Renal cortex interstitium (tissue), 11 donors: Measurements from ENCODE around the gene GPC3. TPM values are rescaled to one million over a fixed set of nuclear protein-coding genes. Genes with fewer than 3 reads are reported as not detected.

Experiments used
- DNase-seq, 11 donors: peaks; one replicate each; pipeline ENCODE4 v3.0.0-alpha.2; 2013; ENCODE audit warnings: low read depth in 9 of 11, low spot score in 4 of 11; ENCODE audit errors: extremely low read depth in 1 of 11
- polyA plus RNA-seq, 3 donors: library from polyadenylated mRNA; unstranded; fragments of 120-200 nt; gene quantifications; one replicate each; pipeline ENCODE4 v1.2.1, GENCODE V29; 2013; ENCODE audit not compliant: insufficient read length in 3 of 3

Gene GPC3
- polyA plus RNA-seq, 3 donors: 1,038 to 1,396 (median 1,308) TPM

DNA sequence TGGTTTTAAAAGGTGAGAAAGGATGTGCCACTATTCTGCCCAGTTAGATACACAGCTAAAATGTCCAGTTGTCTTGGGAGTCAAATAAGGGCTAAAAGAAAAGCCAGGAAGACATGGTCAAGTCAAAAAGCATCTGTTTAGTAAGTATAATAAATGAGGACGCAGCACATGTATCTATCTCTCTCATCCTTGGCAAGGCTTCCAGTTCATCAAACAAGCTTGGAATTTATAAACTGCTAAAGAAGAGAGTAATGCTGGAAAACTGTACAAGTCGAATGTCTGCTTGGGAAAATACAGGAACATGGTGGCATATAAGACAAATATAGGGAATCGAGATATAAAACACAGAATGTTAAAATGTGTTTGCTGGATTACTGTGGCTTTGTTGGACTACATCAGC is 106.7 kb downstream of the GPC3 start:
- DNase-seq: no peak

DNA sequence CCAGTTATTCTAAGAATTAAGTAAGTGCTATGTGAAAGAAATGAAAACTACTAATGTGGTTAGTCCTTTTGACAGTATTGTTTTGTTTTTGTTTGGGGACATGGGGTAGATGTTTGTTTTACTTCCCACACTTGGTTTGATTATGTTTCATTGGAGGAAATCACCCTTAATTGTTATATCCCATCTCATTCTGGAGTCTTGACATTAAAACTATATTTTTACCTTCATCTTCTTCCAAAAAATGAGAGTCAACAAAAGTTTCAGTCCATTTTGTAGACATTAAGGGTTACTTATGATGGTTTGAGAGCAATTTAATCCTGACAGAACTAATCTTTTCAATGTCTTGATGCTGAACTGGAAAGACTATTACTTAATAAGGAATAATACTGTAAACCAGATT is 108.7 kb downstream of the GPC3 start:
- DNase-seq: no peak

DNA sequence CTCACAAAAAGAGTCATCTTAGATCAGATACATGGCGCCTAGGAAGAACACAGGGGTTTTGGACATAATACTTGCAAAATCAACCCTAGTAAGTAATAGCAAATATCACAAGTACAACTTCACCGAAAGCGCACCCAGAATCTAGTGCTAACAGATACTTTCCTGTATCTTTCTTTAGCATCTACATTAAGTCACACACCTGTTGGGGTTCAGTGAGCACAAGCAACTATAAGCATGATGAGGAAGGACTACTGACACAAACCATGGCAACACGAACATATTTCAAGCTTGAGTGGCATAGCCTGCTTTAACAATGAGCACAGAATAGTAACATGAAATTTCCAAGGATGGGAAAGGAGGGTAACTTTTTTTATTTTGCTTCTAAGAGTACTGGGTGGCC is 116.1 kb downstream of the GPC3 start:
- no peak for DNase-seq

DNA sequence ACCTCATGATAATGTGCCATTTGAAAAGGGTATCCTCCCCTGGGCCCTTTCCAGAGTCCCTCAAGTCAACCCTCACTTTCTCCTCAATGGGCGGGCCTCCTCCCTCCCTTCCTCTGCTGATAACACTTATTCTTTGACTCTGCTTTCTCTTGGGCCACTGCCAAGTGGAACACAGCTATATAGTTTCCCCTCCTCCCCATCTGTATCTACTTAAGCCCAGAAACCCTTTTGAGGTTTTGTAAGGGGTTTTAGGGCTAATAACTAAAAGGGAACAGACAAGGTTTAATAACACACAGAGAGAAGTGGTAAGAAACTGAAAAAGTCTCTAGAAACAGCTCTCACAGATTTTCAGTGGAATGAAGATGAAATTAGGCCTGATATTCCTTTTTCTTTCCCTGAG is 116.7 kb downstream of the GPC3 start:
- DNase-seq: no peak

DNA sequence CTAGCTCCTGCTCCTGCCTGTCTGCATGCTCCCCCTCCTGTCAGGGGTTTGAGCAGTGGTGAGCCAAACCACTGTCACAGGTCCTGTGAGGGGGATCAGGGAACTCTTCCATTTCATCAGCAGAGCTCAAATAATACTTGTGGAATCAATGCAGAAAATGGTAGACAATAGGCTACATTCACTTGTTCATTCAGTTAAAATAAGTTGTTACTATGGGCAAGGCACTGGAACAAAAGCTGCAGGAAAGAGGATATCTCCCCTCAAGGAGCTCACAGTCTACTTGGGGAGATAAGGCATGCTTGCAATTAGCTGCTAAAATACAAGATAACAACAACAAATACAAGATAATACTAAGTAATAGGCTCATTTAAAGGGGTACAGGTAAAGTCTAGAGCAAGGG is 117.1 kb downstream of the GPC3 start:
- no peak for DNase-seq

DNA sequence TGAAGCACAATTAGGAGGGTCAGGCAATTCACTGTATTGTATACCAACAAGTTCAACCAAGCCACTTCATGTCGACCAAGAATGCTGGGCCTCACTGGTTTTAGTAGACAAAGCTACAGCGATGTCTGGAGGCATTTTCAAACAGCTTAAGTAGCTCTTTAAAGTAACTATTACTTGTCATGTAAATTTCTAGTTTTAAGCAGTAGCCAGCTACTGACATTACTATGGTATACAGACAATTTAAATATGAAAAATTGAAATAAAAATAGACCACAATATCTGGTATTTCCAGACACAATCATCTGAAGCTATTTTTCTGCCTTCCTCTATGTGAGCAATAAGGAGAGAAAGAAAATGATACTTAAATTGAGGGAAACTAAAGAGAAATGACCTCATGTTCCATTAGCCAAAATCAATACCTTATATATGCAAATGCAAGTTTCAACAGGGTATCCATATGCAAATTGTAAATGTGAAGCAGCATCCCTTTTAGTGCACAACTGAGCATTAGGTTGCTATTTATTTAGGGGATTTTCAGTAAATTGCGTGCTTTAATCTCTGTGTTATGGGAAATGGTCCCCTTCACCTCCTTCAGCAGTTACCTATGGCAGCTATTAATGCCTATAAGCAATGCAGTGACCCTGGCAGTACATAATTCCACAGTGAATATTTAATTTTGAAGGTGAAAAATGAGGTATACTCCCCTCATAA is 119.5 kb downstream of the GPC3 start:
- no peak for DNase-seq

DNA sequence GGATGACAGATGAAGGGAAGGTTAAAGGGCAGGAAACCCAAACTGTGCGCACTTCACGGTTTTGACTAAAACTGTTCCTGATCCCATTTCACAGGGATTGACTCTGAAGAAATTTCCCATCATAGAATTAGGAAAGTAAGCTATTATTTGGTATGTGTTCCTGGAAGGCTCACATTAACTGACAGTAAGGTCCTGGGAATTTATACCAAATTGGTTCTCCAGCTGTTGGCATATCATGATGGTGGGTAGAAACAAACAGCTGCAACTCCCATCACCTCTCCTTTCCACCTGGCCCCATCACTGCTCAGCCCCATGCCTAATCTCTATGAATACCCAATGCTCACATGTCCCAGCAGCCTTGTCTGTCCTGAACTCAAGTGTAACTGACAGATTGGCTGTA is 121.2 kb downstream of the GPC3 start:
- DNase-seq: no peak

DNA sequence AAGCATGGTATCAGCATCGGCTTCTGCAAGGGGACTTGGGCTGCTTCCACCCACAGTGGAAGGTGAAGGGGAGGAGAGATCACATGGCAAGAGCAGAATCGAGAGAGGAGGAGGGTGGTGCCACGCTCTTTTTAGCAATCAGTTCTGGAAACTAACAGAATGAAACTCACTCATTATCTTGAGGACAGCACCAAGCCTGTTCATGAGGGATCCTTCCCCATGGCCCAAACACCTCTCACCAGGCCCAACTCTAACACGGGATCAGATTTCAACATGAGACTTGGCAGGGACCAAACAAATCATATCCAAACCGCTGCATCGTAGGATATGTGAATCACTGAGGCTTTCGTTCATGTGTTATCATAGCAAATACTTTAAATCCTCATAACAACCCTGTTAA is 125.5 kb downstream of the GPC3 start:
- DNase-seq: no peak

DNA sequence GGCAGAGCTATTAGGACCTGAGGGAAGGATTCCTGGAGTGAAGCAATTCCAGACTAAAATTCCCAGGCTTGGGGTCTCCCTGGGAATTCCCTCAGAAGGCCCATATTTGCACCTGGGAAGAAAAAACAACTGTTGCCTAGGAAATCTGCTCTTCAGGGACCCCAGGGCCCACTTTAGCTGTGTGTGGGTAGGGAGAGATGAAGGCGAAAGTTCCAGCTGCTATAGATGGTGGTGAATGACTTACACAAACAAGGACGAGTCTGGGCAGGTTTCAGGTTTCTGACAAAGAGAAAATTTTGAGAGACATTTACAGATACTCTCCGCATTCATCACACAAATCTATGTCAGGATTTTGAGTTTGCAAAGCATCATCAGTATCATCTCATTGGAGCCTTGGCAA is 126.1 kb downstream of the GPC3 start:
- no peak for DNase-seq

DNA sequence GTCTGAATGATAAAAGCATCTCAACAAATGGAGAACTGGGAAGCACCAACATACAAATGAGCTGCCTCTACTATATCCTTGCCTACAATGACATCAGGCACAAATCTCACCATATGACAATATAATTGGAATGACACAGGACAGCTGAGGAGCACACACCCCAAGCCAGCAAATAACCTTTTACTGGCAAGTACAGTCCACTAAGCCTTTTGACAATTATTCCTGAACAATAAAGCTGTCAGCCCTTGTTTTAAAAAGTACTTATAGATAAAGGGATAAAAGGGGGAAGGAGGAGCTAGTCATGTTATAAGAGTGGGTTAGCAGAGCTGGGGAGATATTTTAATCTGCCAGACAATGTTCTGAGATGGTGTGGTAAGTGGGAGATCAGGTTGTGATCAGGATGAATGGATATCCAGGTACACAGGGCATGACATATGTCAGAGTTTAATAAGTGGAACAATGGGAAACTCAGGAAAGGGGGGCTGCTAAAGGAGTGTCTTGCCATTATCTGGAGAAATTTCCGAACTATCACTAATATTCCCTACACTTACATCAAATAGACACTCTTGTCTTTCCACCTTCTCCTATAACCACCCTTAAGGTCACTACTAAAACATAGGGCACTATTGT is 127.6 kb downstream of the GPC3 start:
- DNase-seq: no peak

DNA sequence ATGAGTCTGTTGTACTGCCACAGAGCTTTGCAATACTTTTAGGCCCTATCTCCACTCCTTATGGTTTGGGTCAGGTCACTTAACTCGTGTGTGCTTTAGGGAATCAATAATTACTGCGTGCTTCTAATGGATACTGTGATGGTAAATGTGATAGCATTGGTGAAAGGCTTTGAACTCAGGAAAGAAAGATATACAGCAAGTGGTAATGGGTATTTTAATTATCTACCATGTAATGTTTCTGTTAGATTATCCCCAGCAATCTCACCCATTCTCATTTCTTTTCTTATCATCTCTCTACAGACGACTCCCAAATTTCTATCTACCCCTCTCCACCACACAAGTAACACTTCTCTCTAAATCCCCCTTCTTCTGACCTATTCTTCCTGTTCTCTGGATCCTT is 128.6 kb downstream of the GPC3 start:
- no peak for DNase-seq

DNA sequence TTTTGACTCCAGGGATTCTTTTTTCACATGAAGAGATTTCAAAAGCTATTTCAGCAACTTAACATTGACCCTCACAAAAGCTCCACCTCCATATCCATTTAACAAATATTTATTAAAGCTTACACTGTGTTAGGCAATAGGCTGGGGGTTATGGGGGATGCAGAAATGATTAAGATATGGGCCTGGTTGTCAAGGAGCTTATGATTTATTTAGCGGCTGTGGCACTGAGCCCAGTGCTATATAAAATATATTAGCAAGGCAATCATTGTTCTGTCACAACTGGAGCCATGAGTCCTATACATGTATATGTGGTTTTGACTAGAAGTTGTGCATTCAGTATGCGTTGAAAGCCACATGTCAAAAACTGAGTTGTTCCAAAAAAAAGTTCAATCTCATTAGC is 131.1 kb downstream of the GPC3 start:
- DNase-seq: no peak

DNA sequence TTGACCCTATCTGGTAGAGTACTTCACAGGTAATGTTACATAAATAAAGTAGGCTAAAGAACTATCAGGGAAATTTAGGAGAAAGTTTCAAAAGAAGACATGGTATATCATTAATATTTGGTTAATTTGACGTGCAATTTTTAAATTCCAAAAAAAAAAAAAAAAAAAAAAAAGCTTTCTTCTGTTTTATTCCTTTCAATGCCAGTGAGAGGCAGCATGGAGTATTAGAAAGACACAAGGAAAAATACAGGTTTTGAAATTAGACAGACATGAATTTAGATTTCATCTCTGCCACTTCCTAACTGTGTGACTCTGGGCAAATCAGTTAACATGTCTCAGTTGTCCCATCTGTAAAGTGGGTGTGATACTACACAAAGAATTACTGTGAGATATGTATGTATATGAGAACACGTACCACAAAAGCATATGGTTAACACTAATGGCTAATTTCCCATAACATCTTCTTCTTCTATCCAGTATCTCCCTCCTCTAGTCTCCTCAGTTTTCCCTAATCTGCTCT is 132.5 kb downstream of the GPC3 start:
- no peak for DNase-seq

DNA sequence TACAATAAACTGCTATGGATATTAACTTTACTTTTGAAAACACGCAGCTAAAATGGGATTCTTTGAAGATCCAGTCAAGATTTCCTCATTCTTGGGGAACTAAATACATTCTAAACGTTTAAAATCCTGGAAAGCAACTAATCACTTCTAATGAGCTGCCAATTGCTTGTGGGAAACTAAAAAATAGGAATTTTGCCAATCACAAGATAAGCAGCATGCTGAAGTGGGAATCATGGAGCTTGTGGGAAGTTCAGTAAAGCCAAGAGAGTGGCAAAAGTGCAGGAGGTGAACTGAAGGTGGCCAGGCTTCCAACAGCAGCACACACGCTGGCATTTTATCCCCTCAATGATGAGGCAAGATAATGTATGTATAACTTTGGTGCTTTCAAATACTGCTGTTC is 133.0 kb downstream of the GPC3 start:
- DNase-seq: no peak

DNA sequence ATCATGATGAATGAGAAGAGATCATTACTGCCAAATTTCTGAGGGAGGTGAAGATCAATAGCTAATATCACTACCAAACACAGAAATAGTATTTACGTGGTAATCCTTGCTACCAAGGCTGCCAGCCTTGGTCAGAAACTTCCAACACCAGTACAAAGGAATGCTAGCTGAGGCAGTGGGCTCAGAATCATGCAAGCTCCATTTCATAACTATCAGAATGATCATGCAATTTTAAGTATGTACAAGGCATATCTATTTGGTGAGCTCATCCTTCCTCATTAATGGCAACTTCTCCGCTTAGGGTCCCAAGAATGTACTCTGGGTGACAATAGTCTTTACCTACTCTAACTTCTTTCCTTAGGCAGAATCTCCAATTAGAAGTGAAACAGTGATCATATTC is 135.0 kb downstream of the GPC3 start:
- DNase-seq: no peak

DNA sequence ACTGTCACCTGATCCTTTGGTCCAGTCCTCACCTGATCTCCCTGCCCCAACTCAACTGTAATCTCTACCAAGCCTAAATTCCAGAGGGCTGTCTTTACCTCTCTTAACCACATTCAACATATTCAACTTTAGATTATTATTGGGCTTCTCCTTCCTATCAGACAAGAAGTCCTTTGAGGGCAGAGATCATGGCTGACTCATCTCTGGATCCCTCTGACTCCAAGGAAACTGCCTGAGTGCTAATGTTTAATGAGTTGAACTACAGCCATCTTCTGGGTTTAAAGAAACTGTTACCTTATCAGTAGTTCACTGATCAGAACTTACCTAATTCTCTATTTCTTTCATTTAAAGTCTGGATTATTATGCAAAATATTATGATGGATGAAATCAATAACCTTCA is 135.7 kb downstream of the GPC3 start:
- no peak for DNase-seq

DNA sequence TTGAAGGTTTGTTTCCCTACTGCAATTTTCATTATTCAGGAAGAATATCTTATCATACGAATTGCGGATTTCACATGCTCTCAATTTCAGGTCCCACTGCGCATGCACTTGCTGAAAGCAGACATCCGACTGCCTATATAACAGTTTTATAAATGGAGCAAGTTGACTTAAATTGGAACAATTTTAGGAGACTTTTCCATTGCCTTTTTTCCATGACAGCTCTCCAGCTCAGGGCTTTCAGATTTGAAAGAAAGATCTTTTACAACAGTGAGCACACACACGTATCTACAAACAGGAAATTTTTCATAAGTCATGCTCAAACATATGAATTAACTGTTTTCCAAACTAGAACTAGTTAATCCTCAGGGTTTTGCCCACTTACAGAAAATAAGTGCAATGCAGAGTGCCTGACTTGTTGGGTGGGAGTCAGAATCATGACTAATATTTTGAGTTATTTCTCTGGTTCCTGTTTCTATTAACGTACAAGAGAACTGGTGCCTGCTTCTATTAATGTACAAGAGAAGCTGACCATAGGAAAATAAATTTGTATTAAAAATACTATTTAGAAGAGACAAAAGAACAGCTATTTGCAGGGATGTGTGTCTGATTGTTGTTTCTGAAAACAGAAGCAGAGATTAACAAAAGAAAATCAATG is 137.9 kb downstream of the GPC3 start:
- DNase-seq: no peak

DNA sequence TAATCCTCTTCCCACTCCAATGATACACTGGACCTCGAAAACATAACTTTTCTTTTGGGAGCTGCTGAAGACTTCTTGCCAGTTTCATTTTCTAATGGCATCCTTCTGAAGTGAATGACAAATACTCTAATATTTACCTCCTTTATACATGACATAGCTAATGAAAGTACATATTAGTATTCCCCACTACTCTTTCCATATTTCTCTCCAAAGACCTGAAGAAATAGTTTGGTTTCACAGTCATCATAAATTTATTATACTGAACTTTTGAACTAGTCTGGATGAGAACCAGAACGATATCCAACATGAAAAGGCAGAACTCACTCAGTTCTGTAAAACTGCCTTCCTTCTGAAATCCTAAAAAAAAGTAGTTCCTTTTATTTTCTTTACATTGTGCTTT is 139.1 kb downstream of the GPC3 start:
- no peak for DNase-seq

DNA sequence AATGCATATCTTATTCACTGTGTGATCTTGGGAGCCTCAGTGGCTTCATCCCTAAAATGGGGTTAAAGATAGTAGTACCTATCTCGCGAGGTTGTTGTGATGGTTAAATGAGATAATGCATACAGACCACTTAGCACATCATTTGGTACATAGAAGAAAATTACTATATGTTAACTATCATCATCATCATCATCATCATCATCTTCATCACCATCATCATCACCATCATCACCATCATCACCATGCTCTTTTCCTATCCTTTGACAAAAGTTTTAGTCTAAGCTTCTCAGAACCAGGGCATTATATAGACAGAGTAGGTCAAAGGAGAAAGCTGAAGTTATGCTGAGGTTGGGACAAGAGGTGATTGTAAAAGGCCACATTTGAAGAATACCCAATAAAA is 145.0 kb downstream of the GPC3 start:
- no peak for DNase-seq
